SIG-M5 treated with dmso at 0.1 percent for 504 hours (cell line): ENCODE data around the gene PRSS36.
A peak's percentile ranks its signal among the peaks of the same experiment; 100 is the strongest.
"Not testable (repeated sequence)": the region's sequence is repeated elsewhere in the genome, so short reads cannot be mapped to it uniquely, and the experiment has no call there.

Experiments used
- DNase-seq: peaks from one replicate; lab custom pipeline; 2025; ENCODE audit not compliant: unreplicated experiment; lab: John Stamatoyannopoulos, UW

Gene PRSS36

DNA sequence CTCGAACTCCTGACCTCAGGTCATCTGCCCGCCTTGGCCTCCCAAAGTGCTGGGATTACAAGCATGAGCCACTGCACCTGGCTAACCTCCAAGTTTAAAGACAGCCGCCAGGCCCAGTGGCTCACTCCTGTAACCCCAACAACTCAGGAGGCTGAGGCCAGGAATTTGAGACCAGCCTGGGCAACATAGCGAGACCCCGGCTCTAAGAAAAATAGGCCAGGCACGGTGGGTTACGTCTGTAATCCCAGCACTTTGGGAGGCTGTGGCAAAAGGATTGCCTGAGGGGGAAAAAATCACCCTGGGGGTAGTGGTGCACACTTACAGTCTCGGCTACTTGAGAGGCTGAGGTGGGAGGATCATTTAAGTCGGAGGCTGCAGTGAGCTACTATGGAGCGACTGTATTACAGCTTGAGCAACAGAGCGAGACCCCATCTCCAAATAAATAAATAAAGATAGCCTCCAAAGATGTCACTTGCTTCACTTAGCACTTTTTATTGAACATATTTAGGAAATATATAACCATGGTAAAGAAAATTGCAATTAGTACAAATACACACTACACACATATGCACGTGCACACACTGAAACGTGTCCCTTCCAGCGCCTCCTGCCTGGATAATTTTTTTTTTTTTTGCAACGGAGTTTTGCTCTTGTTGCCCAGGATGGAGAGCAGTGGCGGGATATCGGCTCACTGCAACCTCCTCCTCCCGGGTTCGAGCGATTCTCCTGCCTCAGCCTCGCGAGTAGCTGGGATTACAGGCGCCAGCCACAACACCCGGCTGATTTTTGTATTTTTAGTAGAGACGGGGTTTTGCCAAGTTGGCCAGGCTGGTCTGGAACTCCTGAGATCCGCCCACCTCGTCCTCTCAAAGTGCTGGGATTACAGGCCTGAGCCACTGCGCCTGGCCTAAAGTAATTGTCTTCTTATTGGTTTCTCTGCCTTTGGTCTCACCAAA is 43.1 kb downstream of the PRSS36 start:
- no peak for DNase-seq

- DNase-seq, result peak; percentile 38
Observed at GRCh38 chr16:31105677-31106213, 44.1 kb downstream of the PRSS36 start.

GRCh38 chr16:31100876-31101641 is 48.8 kb downstream of the PRSS36 start:
- DNase-seq, result not testable (repeated sequence)

DNA sequence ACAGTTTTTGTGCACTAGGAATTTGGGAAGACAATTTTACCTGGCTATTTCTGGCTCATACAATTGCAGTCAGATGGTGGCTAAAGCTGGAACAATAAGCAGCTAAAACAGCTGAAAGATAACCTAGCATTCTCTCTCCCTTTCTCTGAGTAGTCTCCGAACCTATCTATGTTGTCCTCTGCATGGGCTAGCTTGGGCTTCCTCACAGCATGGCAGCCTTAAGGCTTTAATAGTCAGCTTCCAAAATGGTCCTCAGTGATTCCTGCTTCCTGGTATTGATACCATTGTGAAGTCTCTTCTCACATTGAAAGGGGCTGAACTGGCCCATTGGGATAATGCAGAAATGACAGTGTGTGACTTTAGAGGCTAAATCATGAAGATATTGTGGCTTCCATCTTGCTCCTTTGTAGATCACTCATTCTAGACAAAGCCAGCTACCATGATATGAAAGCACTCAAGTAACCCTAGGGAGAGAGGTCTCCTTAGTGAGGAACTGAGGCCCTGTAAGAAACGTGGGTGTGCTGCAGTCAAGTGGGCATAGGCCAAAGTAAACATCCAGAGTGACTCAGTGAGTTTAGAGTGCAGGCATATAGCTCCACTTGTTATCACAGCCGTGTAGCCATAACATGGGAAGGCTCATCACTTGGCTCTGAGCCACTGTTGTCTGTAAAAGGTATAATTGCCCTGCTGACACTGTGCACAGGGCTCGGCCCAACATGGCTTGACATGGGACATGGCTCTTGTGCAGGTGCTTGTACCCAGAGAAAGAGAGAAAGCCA is 49.8 kb downstream of the PRSS36 start:
- DNase-seq, result no peak

DNA sequence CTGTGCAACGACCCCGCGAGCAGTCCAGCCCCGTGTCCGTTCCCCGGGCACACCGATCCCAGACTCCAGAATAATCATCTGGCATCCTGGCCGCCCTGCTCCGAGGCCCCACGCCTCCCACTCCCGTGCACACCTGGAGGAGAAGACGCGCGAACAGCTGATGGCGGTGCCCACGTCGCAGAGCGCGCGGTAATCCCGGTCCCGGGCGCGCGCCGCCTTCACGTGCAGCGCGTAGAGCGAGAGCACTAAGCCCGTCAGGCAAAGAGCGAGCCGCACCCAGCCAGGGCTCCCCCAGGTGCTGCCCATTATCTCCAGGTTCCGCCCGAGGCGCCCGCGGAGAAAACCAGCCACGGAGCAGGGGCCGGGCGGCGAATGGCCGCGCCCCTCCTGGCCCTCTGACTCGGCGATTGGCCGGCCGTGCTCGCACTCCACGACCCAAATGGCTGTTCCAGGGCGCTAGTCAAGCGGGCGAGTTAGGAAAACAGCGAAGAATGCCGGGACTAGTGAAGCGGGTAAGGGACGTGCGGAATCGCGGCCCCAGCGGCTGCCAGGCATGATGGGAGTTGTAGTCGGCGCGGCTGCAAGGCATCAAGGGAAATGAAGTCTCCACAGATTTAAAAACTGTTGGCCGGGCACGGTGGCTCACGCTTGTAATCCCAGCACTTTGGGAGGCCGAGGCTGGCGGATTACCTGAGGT is 55.3 kb downstream of the PRSS36 start, which contains the start of gene VKORC1:
Gene VKORC1 (minus strand): TSS at position 374 of the 697 bp plus-strand sequence. CDS start 68 bp downstream, at position 306.
- DNase-seq, result peak; percentile 97

GRCh38 chr16:31094088-31094423 is 55.8 kb downstream of the PRSS36 start:
- DNase-seq, result no peak

- DNase-seq, result peak; percentile 17
Observed at GRCh38 chr16:31093132-31093703, 56.6 kb downstream of the PRSS36 start.

GRCh38 chr16:31092330-31092729 is 57.5 kb downstream of the PRSS36 start:
- no peak for DNase-seq

DNA sequence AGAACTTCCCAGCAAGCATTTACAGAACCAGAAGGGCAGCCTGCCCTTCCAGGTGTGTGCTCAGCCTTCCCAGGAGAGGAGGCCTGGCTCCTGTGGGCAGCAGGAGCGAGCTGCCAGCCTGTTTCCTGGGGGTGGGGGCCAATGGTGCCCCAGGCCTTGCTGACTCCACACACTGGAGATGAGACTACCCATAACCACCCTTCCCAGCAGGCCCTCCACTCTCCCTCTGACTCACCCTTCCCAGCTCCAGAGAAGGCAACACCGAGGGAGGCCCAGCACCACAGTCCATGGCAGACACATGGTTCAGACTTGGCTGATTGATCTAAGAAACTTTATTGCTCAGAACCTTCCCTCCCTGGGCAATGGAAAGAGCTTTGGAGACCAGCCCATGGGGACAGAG is 59.3 kb downstream of the PRSS36 start:
- DNase-seq, result no peak

GRCh38 chr16:31089199-31089598 is 60.7 kb downstream of the PRSS36 start:
- no peak for DNase-seq
